OCI-LY1 (cell line): ENCODE measurements around the gene WFDC1.

Experiments used
- H2AFZ ChIP-seq: fragments of 200-600 bp; sonication (generic), shearing (Covaris generic); 2 replicates; pipeline ENCODE4 v1.6.0; 2014; ENCODE audit warnings: antibody characterized with exemption, mild to moderate bottlenecking, low read length
- H3F3A ChIP-seq: fragments of 200-600 bp; sonication (generic), shearing (Covaris generic); 2 replicates; pipeline ENCODE4 v1.6.0; 2014; ENCODE audit warnings: mild to moderate bottlenecking, antibody characterized with exemption, low read length, moderate library complexity; ENCODE audit not compliant: insufficient read depth
- H3K27ac ChIP-seq: fragments of 200-600 bp; sonication (generic); 2 replicates; pipeline ENCODE4 v1.5.1; 2014; ENCODE audit warnings: low read length, mixed run types, mild to moderate bottlenecking, low read depth; ENCODE audit not compliant: poor library complexity, severe bottlenecking
- H3K27me3 ChIP-seq: fragments of 200-600 bp; sonication (generic); 2 replicates; pipeline ENCODE4 v1.6.0; 2014; ENCODE audit warnings: antibody characterized with exemption, mild to moderate bottlenecking, low read length, moderate library complexity; ENCODE audit not compliant: insufficient read depth
- H3K36me3 ChIP-seq: fragments of 200-600 bp; sonication (generic); 2 replicates; pipeline ENCODE4 v1.6.1; 2014; ENCODE audit warnings: mild to moderate bottlenecking, antibody characterized with exemption, low read length, moderate library complexity, mixed read lengths; ENCODE audit not compliant: insufficient read depth
- H3K4me1 ChIP-seq: fragments of 200-600 bp; sonication (generic); 2 replicates; pipeline ENCODE4 v1.5.1; 2014; ENCODE audit warnings: mild to moderate bottlenecking, low read length, moderate library complexity; ENCODE audit not compliant: insufficient read depth, severe bottlenecking
- H3K4me2 ChIP-seq: fragments of 200-600 bp; sonication (generic), shearing (Covaris generic); 2 replicates; pipeline ENCODE4 v1.6.1; 2014; ENCODE audit warnings: low read length
- H3K4me3 ChIP-seq: fragments of 200-600 bp; sonication (generic); 2 replicates; pipeline ENCODE4 v1.5.1; 2014; ENCODE audit warnings: low read length, low read depth, mild to moderate bottlenecking, mixed read lengths; ENCODE audit not compliant: poor library complexity, severe bottlenecking
- H3K79me2 ChIP-seq: fragments of 200-600 bp; shearing (Covaris generic); 2 replicates; pipeline ENCODE4 v1.6.1; 2016; ENCODE audit warnings: mixed run types, low read length, mixed read lengths; ENCODE audit not compliant: insufficient read depth
- H3K9ac ChIP-seq: fragments of 200-600 bp; sonication (generic), shearing (Covaris generic); 2 replicates; pipeline ENCODE4 v1.6.1; 2014; ENCODE audit warnings: mild to moderate bottlenecking, low read length, mixed read lengths
- H3K9me2 ChIP-seq: fragments of 200-600 bp; sonication (generic), shearing (Covaris generic); 2 replicates; pipeline ENCODE4 v1.6.1; 2014; ENCODE audit warnings: low read depth, mild to moderate bottlenecking, low read length, mixed read lengths
- H3K9me3 ChIP-seq: fragments of 200-600 bp; shearing (Covaris generic); 2 replicates; pipeline ENCODE4 v1.6.1; 2014; ENCODE audit warnings: low read length, mixed read lengths
- H4K20me1 ChIP-seq: fragments of 200-600 bp; sonication (generic), shearing (Covaris generic); 2 replicates; pipeline ENCODE4 v1.6.0; 2016; ENCODE audit warnings: mild to moderate bottlenecking, low read length; ENCODE audit not compliant: insufficient read depth
- EZH2 ChIP-seq: fragments of 200-600 bp; sonication (generic), shearing (Covaris generic); IDR thresholded peaks from 2 replicates; pipeline ENCODE4 v1.8.0; 2017; ENCODE audit warnings: borderline replicate concordance, mixed run types, mild to moderate bottlenecking, antibody characterized with exemption, low read length, moderate library complexity, mixed read lengths
- TF ChIP-seq, protein P1 (sequence below): fragments of 200-600 bp; sonication (generic), shearing (Covaris generic); IDR thresholded peaks from 2 replicates; pipeline ENCODE4 v1.5.1; 2017; ENCODE audit warnings: mild to moderate bottlenecking, antibody characterized with exemption, low read length, moderate library complexity, mixed read lengths

The WFDC1 gene

DNA sequence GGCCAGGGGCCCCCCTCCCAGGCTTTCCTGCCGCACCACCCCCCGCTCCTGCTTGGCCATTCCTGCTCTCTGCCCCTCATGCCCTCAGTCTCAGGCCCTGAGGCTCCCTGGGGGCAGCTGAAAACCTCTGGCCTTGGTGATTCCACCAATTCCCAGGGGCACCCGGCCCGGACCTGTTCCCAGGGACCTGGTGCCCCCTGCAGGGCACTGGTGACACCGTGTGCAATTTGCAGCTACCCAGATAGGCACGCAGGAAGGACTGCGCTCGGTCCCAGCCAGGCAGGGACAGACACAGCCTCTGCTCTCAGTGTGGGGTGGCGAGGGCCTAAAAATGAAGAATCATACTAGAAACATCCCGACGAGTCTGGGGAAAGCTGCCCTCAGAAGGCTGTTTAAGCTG, 13.4 kb downstream of the WFDC1 start:
- Histone ChIP-seq H3K27me3 (peaks cover 4% of the 10 kb centered on the region; the same call in 1 of the 2 replicates), H2AFZ (no peak overlapping the region), H3K9ac (no peak overlapping the region), H3K4me2 (no peak overlapping the region), H3F3A (no peaks in the 10 kb centered on the region), H3K4me1 (no peaks in the 10 kb centered on the region), H3K27ac (no peak overlapping the region), H3K79me2 (no peaks in the 10 kb centered on the region), H3K9me3 (no peaks in the 10 kb centered on the region), H4K20me1 (no peaks in the 10 kb centered on the region), H3K9me2 (no peaks in the 10 kb centered on the region), H3K4me3 (no peak overlapping the region), H3K36me3 (no peaks in the 10 kb centered on the region)
- no peak for TF ChIP-seq EZH2
- TF ChIP-seq, protein P1, sequence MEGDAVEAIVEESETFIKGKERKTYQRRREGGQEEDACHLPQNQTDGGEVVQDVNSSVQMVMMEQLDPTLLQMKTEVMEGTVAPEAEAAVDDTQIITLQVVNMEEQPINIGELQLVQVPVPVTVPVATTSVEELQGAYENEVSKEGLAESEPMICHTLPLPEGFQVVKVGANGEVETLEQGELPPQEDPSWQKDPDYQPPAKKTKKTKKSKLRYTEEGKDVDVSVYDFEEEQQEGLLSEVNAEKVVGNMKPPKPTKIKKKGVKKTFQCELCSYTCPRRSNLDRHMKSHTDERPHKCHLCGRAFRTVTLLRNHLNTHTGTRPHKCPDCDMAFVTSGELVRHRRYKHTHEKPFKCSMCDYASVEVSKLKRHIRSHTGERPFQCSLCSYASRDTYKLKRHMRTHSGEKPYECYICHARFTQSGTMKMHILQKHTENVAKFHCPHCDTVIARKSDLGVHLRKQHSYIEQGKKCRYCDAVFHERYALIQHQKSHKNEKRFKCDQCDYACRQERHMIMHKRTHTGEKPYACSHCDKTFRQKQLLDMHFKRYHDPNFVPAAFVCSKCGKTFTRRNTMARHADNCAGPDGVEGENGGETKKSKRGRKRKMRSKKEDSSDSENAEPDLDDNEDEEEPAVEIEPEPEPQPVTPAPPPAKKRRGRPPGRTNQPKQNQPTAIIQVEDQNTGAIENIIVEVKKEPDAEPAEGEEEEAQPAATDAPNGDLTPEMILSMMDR, result peak; percentile 52; the same call in 1 of the 2 replicates

DNA sequence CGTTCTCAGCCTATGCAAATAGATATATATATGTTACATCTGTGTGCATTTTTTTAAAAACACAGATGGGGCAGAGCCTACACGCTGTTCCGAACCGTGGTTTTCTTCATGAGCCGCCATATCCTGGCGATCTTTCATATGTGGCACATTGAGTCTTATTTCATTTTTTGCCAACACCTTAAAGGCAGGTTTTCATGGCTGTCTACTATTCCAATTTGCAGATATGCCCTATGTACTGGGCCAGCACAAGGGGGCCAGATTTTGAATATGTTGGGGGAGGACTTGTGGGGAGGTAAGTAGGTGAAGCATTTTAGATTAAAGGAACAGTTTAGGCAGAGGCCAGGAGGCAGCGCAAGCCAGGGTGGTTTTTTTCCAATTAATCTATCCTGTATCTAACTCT, 16.0 kb downstream of the WFDC1 start:
- Histone ChIP-seq H3K36me3 (no peaks in the 10 kb centered on the region), H3K27ac (no peak overlapping the region), H3K27me3 (peaks cover 7% of the 10 kb centered on the region; the same call in 1 of the 2 replicates), H3K4me3 (no peak overlapping the region), H3K4me2 (no peak overlapping the region), H3K9me2 (no peaks in the 10 kb centered on the region), H3K9ac (no peak overlapping the region), H3K9me3 (no peaks in the 10 kb centered on the region), H3K4me1 (no peaks in the 10 kb centered on the region), H2AFZ (no peak overlapping the region), H3K79me2 (no peaks in the 10 kb centered on the region), H3F3A (no peaks in the 10 kb centered on the region), H4K20me1 (no peaks in the 10 kb centered on the region)
- TF ChIP-seq, protein P1, result no peak

DNA sequence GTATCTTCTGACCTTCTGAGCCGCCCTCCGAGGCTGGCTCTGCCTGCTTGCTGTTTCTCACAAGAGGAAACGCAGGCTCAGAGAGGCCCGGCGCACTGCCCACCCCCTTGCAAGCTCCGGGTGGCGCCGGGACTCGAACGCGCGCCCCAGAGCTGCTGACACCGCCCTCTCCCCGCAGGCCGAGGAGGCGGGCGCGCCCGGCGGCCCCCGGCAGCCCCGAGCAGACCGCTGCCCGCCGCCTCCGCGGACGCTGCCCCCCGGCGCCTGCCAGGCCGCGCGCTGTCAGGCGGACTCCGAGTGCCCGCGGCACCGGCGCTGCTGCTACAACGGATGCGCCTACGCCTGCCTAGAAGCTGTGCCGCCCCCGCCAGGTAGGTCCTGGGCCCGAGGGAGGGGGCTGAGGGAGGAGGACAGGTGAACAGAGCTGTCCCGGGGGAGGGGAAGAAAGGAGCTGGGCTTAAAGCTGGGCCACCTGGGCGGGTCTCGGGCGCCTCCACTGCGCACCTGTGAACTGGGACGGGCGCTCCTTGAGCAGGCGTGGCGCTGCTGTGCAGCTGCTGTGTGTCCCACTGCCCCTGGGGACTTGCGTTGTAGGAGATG, 18.2 kb downstream of the WFDC1 start:
- no peak overlapping the region for H2AFZ ChIP-seq

More for the DNA sequence above, 18.2 kb downstream of the WFDC1 start:
- no peak overlapping the region for H3K27ac ChIP-seq
- H3K4me2 ChIP-seq, result no peak overlapping the region
- TF ChIP-seq, protein P1, result no peak
- TF ChIP-seq EZH2, result no peak
- no peak overlapping the region for H3K9ac ChIP-seq
- H4K20me1 ChIP-seq, result no peaks in the 10 kb centered on the region
- H3K4me3 ChIP-seq, result no peak overlapping the region
- no peaks in the 10 kb centered on the region for H3K79me2 ChIP-seq
- peaks cover 2% of the 10 kb centered on the region for H3K9me3 ChIP-seq
- H3K27me3 ChIP-seq, result peaks cover 5% of the 10 kb centered on the region
- H3F3A ChIP-seq, result no peaks in the 10 kb centered on the region
- H3K36me3 ChIP-seq, result no peaks in the 10 kb centered on the region; the same call in 1 of the 2 replicates
- no peaks in the 10 kb centered on the region for H3K4me1 ChIP-seq
- H3K9me2 ChIP-seq, result no peaks in the 10 kb centered on the region
